Measurements from ENCODE around the gene COMP.

GRCh38 chr19:18770663-18771327 lies 20.3 kb downstream of the COMP start:
- TF ChIP-seq, protein P1, sequence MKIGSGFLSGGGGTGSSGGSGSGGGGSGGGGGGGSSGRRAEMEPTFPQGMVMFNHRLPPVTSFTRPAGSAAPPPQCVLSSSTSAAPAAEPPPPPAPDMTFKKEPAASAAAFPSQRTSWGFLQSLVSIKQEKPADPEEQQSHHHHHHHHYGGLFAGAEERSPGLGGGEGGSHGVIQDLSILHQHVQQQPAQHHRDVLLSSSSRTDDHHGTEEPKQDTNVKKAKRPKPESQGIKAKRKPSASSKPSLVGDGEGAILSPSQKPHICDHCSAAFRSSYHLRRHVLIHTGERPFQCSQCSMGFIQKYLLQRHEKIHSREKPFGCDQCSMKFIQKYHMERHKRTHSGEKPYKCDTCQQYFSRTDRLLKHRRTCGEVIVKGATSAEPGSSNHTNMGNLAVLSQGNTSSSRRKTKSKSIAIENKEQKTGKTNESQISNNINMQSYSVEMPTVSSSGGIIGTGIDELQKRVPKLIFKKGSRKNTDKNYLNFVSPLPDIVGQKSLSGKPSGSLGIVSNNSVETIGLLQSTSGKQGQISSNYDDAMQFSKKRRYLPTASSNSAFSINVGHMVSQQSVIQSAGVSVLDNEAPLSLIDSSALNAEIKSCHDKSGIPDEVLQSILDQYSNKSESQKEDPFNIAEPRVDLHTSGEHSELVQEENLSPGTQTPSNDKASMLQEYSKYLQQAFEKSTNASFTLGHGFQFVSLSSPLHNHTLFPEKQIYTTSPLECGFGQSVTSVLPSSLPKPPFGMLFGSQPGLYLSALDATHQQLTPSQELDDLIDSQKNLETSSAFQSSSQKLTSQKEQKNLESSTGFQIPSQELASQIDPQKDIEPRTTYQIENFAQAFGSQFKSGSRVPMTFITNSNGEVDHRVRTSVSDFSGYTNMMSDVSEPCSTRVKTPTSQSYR (CRISPR knock-in tag; IDR thresholded peaks at IDR 0.05): no peak
- TF ChIP-seq ZNF512 (CRISPR knock-in tag; IDR thresholded peaks at IDR 0.05; ENCODE audit: borderline replicate concordance): no peak
- no peak for TF ChIP-seq CTCF (IDR thresholded peaks at IDR 0.05)
- no peak for TF ChIP-seq CREM (CRISPR knock-in tag; IDR thresholded peaks at IDR 0.05)
- TF ChIP-seq ATF2 (CRISPR knock-in tag; IDR thresholded peaks at IDR 0.05; ENCODE audit: borderline replicate concordance, low read depth): no peak
- no peak for TF ChIP-seq ZNF121 (CRISPR knock-in tag; IDR thresholded peaks at IDR 0.05)
- TF ChIP-seq, protein P2, sequence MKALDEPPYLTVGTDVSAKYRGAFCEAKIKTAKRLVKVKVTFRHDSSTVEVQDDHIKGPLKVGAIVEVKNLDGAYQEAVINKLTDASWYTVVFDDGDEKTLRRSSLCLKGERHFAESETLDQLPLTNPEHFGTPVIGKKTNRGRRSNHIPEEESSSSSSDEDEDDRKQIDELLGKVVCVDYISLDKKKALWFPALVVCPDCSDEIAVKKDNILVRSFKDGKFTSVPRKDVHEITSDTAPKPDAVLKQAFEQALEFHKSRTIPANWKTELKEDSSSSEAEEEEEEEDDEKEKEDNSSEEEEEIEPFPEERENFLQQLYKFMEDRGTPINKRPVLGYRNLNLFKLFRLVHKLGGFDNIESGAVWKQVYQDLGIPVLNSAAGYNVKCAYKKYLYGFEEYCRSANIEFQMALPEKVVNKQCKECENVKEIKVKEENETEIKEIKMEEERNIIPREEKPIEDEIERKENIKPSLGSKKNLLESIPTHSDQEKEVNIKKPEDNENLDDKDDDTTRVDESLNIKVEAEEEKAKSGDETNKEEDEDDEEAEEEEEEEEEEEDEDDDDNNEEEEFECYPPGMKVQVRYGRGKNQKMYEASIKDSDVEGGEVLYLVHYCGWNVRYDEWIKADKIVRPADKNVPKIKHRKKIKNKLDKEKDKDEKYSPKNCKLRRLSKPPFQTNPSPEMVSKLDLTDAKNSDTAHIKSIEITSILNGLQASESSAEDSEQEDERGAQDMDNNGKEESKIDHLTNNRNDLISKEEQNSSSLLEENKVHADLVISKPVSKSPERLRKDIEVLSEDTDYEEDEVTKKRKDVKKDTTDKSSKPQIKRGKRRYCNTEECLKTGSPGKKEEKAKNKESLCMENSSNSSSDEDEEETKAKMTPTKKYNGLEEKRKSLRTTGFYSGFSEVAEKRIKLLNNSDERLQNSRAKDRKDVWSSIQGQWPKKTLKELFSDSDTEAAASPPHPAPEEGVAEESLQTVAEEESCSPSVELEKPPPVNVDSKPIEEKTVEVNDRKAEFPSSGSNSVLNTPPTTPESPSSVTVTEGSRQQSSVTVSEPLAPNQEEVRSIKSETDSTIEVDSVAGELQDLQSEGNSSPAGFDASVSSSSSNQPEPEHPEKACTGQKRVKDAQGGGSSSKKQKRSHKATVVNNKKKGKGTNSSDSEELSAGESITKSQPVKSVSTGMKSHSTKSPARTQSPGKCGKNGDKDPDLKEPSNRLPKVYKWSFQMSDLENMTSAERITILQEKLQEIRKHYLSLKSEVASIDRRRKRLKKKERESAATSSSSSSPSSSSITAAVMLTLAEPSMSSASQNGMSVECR (CRISPR knock-in tag; IDR thresholded peaks at IDR 0.05; ENCODE audit: borderline replicate concordance): no peak
- no peak for TF ChIP-seq NR1H2 (CRISPR knock-in tag; IDR thresholded peaks at IDR 0.05)
- TF ChIP-seq, protein P3, sequence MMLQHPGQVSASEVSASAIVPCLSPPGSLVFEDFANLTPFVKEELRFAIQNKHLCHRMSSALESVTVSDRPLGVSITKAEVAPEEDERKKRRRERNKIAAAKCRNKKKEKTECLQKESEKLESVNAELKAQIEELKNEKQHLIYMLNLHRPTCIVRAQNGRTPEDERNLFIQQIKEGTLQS (CRISPR knock-in tag; conservative IDR thresholded peaks at IDR 0.05): no peak
- TF ChIP-seq ETV6 (CRISPR knock-in tag; IDR thresholded peaks at IDR 0.05): no peak
- no peak for TF ChIP-seq FOXP1 (CRISPR knock-in tag; IDR thresholded peaks at IDR 0.05; ENCODE audit: borderline replicate concordance)

Data from WTC11 (cell line).